Measurements from ENCODE around the gene CLDN24. TPM values are rescaled to one million over a fixed set of nuclear protein-coding genes. Genes with fewer than 3 reads are reported as not detected.

Gene CLDN24
- total and polyA plus RNA-seq, 3 donors from 2014 or later: not detected

DNA sequence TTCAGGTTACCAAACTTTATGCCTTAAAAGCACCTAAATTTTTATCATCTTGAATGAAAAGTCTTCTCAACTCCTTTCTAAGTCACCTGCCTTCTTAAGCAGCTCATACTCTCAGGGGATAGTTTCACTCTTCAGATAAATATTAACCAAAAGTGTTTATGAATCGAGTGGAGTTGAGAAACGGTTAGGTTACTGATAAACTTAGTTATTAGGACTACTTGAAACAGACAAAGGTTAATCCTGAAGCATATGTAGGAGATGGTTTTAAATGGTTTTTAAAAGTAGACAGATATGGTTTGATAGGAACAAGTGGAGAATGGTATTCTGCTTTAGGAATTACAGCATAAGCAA, 34.9 kb downstream of the CLDN24 start:
- H3K27me3 ChIP-seq: no peaks in the 10 kb centered on the region
- peaks cover 9% of the 10 kb centered on the region for H3K4me1 ChIP-seq
- H3K36me3 ChIP-seq (ENCODE audit: low read depth, missing control alignments): no peaks in the 10 kb centered on the region
- H3K27ac ChIP-seq: no peak overlapping the region
- TF ChIP-seq, protein P1, sequence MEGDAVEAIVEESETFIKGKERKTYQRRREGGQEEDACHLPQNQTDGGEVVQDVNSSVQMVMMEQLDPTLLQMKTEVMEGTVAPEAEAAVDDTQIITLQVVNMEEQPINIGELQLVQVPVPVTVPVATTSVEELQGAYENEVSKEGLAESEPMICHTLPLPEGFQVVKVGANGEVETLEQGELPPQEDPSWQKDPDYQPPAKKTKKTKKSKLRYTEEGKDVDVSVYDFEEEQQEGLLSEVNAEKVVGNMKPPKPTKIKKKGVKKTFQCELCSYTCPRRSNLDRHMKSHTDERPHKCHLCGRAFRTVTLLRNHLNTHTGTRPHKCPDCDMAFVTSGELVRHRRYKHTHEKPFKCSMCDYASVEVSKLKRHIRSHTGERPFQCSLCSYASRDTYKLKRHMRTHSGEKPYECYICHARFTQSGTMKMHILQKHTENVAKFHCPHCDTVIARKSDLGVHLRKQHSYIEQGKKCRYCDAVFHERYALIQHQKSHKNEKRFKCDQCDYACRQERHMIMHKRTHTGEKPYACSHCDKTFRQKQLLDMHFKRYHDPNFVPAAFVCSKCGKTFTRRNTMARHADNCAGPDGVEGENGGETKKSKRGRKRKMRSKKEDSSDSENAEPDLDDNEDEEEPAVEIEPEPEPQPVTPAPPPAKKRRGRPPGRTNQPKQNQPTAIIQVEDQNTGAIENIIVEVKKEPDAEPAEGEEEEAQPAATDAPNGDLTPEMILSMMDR (IDR thresholded peaks at IDR 0.05): no peak
- TF ChIP-seq POLR2A (IDR thresholded peaks at IDR 0.05): no peak
- intact Hi-C loops (cut with DNase I; ENCODE audit: low total_unique reads): no loop called here
- no peak for DNase-seq
- WGBS, 2 donors: 85 to 93% methylated on average over 2 of the region's 2 CpGs
- H3K4me3 ChIP-seq: no peak overlapping the region
- no peaks in the 10 kb centered on the region for H3K9me3 ChIP-seq

DNA sequence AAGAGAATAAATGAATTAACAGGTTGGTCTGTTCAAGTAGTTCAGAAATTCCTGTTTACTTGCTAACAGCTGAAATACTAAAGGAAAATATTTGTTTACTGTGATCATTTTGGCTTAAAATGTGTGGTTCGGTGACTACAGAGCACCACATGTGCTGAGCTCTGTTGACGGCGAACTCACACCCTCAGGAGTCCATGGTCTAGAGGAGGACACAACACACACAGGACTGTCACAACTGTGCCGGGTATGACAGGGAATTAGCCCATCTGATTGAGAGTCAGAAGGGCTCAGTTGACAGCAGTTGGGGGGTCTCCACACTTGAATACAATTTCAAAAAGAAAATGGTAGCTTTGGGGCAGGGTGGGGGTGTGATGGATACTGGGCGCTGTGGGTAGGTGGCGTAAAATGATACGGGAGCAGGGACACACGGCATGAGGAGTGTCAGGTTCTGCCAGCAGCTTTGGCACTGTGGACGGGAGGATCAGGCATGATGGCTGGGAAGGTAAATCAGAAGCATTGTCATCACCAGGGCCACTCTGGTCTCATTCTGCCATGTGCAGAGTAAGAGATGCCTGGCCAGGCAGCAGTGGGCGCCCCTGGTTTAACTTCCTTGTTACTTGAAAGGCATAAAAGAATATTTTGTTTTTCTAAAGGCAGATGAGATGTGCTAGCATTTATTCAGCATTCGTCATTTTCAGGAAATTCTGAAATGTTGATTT, 35.5 kb downstream of the CLDN24 start:
- H3K9me3 ChIP-seq: no peaks in the 10 kb centered on the region
- no peak for DNase-seq
- no peak for TF ChIP-seq POLR2A (IDR thresholded peaks at IDR 0.05)
- TF ChIP-seq, protein P1 (IDR thresholded peaks at IDR 0.05): no peak
- intact Hi-C loops (cut with DNase I; ENCODE audit: low total_unique reads): no loop called here
- WGBS, 2 donors: 91 to 95% methylated on average over 11 of the region's 11 CpGs
- H3K36me3 ChIP-seq (ENCODE audit: low read depth, missing control alignments): no peaks in the 10 kb centered on the region
- H3K27me3 ChIP-seq: no peaks in the 10 kb centered on the region
- H3K4me3 ChIP-seq: no peak overlapping the region
- peaks cover 9% of the 10 kb centered on the region for H3K4me1 ChIP-seq
- H3K27ac ChIP-seq: no peak overlapping the region

DNA sequence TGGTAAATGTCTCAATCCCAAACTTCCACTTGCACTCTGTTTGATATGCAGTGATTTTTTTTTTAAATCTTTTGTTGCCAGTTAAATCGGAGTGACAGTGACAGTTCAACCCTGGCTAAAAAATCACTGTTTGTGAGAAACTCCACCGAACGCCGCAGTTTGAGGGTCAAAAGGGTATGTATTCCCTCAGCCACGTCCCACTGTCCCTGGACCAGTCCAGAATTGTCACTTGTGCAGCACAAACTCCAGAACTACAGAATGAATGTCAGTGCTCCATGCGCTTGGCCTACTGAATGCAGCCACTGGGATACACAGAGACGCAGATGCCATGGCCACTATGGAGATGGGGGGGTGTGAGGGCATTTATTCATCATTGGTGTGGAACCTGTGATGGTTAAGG, 36.3 kb downstream of the CLDN24 start:
- H3K4me1 ChIP-seq: peaks cover 9% of the 10 kb centered on the region
- TF ChIP-seq, protein P1 (IDR thresholded peaks at IDR 0.05): no peak
- no peak for TF ChIP-seq POLR2A (IDR thresholded peaks at IDR 0.05)
- no peak overlapping the region for H3K27ac ChIP-seq
- H3K27me3 ChIP-seq: no peaks in the 10 kb centered on the region
- no peak for DNase-seq
- no peaks in the 10 kb centered on the region for H3K9me3 ChIP-seq
- H3K36me3 ChIP-seq (ENCODE audit: low read depth, missing control alignments): no peaks in the 10 kb centered on the region
- intact Hi-C loops (cut with DNase I; ENCODE audit: low total_unique reads): no loop called here
- H3K4me3 ChIP-seq: no peak overlapping the region
- 92 to 95% methylated on average over 7 of the region's 7 CpGs for WGBS, 2 donors

DNA sequence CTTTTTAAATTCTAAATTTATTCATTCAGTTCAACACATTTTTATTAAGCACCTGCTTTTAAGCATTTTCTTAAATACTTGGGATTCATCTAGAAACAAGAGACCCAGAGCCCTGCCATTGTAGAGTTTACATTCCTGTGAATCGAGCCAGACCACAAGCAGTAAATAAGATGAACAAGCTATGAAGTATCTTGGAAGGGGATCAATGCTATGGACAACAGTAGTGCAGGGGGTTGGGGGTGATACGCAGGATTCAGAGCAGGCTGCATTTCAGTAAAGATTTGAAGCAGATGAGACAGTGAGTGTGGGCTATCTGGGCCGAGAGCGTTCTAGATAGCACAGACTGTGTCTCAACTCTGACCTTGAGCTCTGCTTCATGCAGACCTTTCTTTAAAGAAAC, 37.3 kb downstream of the CLDN24 start:
- Histone ChIP-seq H3K4me3 (no peak overlapping the region), H3K27ac (no peak overlapping the region), H3K9me3 (no peaks in the 10 kb centered on the region), H3K4me1 (peaks cover 9% of the 10 kb centered on the region), H3K36me3 (ENCODE audit: low read depth, missing control alignments) (no peaks in the 10 kb centered on the region), H3K27me3 (no peaks in the 10 kb centered on the region)
- TF ChIP-seq, protein P1 (IDR thresholded peaks at IDR 0.05): no peak
- TF ChIP-seq POLR2A (IDR thresholded peaks at IDR 0.05): no peak
- WGBS, 2 donors: 36 to 49% methylated on average over 4 of the region's 4 CpGs
- intact Hi-C loops (cut with DNase I; ENCODE audit: low total_unique reads): no loop called here
- DNase-seq: no peak

DNA sequence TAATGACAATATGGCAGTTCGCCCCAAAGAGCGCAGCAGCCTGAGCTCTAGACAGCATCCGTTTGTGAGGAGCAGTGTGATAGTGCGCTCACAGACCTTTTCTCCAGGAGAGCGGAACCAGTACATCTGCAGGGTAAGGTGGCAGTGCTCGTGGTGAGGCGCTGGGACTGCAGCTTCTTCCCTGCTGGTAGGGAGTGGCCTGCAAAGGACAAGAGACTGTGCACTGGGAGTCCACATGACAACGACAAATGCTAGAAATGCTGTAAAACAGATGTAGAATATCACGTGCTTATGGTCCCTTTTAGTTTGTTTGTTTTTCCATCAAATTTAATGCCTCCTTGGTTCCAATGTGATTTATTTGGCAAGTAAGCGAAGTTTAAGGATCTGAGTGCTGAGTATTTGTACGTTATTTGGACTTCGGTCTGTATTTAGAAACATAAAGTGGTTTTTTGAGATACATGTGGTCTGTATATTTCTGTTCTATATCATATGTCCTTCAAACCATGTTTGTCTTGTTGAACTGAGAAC, 37.9 kb downstream of the CLDN24 start:
- Histone ChIP-seq H3K27ac (no peak overlapping the region), H3K9me3 (no peaks in the 10 kb centered on the region), H3K4me3 (no peak overlapping the region), H3K36me3 (ENCODE audit: low read depth, missing control alignments) (no peaks in the 10 kb centered on the region), H3K4me1 (peaks cover 9% of the 10 kb centered on the region), H3K27me3 (no peaks in the 10 kb centered on the region)
- intact Hi-C loops (cut with DNase I; ENCODE audit: low total_unique reads): no loop called here
- no peak for DNase-seq
- TF ChIP-seq, protein P1 (IDR thresholded peaks at IDR 0.05): no peak
- TF ChIP-seq POLR2A (IDR thresholded peaks at IDR 0.05): no peak
- 86 to 87% methylated on average over 12 of the region's 12 CpGs for WGBS, 2 donors

Measured in testis (tissue), 3 donors.